Tibial nerve (tissue), 4 donors: ENCODE results near the gene TPT1.

Experiments
- CTCF ChIP-seq, 5 experiments: fragments of 200-600 bp in 3 of 5; fragments of 450-650 bp in 2 of 5; sonication (generic) in 3 of 5; IDR thresholded peaks; one replicate each; pipeline ENCODE4 v1.5.1; 2016 to 2019; ENCODE audit warnings: antibody characterized with exemption in 5 of 5, mild to moderate bottlenecking in 3 of 5, moderate library complexity in 2 of 5
- EP300 ChIP-seq, 2 donors: sonication (generic); formaldehyde crosslinking; IDR thresholded peaks; one replicate each; pipeline ENCODE4 v1.6.1; 2017; ENCODE audit warnings: antibody characterized with exemption in 2 of 2, mild to moderate bottlenecking in 1 of 2
- POLR2A ChIP-seq, 2 donors: fragments of 450-650 bp; IDR thresholded peaks; one replicate each; pipeline ENCODE4 v1.6.1; 2017; ENCODE audit warnings: antibody characterized with exemption in 2 of 2, mild to moderate bottlenecking in 2 of 2, moderate library complexity in 2 of 2

- TF ChIP-seq CTCF (IDR thresholded peaks at IDR 0.05) (no peak), EP300 (IDR thresholded peaks at IDR 0.05) (no peak), POLR2A (IDR thresholded peaks at IDR 0.05) (no peak)
Observed at GRCh38 chr13:45374917-45375316, 33.9 kb upstream of the TPT1 start.
